Tibial nerve (tissue), 3 donors: Measurements from ENCODE around the gene NOC2L.

Source experiments
- CTCF ChIP-seq, 5 experiments: fragments of 200-600 bp in 3 of 5; fragments of 450-650 bp in 2 of 5; sonication (generic) in 3 of 5; IDR thresholded peaks; one replicate each; pipeline ENCODE4 v1.5.1; 2016 to 2019; ENCODE audit warnings: antibody characterized with exemption in 5 of 5, mild to moderate bottlenecking in 3 of 5, moderate library complexity in 2 of 5
- POLR2A ChIP-seq, 2 donors: fragments of 450-650 bp; IDR thresholded peaks; one replicate each; pipeline ENCODE4 v1.6.1; 2017; ENCODE audit warnings: antibody characterized with exemption in 2 of 2, mild to moderate bottlenecking in 2 of 2, moderate library complexity in 2 of 2

- no peak for TF ChIP-seq POLR2A (IDR thresholded peaks at IDR 0.05)
- TF ChIP-seq CTCF (IDR thresholded peaks at IDR 0.05): no peak
Measured at GRCh38 chr1:918843-919242, 40.2 kb downstream of the NOC2L start.
